ENCODE data around the gene GDF2. TPM values are rescaled to one million over a fixed set of nuclear protein-coding genes. Genes with fewer than 3 reads are reported as not detected.

Gene GDF2
- total and polyA plus RNA-seq, 10 of the 15 experiments (the other 5 are each of a cell fraction or from before 2014, with no cell fraction given), result not detected

DNA sequence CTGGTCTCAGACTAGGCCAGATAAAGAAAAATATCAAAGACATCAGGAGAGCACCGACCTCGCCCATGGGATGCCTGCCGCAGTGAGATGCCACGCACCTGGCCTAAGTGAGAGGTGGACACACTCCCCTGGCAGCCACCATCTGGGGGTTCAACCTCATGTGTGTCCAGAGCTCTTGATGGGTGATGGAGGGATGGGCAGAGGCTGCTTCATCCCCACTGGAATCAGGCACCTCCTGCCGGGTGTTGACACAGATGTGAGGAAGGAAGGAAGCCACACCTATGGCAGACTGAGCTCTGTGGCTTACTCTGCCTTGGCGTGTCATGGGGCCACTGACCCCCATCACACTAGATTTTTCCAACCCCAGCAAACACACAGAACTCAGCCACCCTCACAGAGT lies 50.5 kb downstream of the GDF2 start (continued):
- TF ChIP-seq, protein P1, sequence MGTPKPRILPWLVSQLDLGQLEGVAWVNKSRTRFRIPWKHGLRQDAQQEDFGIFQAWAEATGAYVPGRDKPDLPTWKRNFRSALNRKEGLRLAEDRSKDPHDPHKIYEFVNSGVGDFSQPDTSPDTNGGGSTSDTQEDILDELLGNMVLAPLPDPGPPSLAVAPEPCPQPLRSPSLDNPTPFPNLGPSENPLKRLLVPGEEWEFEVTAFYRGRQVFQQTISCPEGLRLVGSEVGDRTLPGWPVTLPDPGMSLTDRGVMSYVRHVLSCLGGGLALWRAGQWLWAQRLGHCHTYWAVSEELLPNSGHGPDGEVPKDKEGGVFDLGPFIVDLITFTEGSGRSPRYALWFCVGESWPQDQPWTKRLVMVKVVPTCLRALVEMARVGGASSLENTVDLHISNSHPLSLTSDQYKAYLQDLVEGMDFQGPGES (IDR thresholded peaks at IDR 0.05), result no peak
- TF ChIP-seq STAT1 (conservative IDR thresholded peaks at IDR 0.05), result no peak
- no peak for TF ChIP-seq POU2F2 (IDR thresholded peaks at IDR 0.05; ENCODE audit: borderline replicate concordance, low read depth, low read length)
- TF ChIP-seq, protein P2, sequence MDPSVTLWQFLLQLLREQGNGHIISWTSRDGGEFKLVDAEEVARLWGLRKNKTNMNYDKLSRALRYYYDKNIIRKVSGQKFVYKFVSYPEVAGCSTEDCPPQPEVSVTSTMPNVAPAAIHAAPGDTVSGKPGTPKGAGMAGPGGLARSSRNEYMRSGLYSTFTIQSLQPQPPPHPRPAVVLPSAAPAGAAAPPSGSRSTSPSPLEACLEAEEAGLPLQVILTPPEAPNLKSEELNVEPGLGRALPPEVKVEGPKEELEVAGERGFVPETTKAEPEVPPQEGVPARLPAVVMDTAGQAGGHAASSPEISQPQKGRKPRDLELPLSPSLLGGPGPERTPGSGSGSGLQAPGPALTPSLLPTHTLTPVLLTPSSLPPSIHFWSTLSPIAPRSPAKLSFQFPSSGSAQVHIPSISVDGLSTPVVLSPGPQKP (IDR thresholded peaks at IDR 0.05; ENCODE audit: low read depth, low read length), result no peak

DNA sequence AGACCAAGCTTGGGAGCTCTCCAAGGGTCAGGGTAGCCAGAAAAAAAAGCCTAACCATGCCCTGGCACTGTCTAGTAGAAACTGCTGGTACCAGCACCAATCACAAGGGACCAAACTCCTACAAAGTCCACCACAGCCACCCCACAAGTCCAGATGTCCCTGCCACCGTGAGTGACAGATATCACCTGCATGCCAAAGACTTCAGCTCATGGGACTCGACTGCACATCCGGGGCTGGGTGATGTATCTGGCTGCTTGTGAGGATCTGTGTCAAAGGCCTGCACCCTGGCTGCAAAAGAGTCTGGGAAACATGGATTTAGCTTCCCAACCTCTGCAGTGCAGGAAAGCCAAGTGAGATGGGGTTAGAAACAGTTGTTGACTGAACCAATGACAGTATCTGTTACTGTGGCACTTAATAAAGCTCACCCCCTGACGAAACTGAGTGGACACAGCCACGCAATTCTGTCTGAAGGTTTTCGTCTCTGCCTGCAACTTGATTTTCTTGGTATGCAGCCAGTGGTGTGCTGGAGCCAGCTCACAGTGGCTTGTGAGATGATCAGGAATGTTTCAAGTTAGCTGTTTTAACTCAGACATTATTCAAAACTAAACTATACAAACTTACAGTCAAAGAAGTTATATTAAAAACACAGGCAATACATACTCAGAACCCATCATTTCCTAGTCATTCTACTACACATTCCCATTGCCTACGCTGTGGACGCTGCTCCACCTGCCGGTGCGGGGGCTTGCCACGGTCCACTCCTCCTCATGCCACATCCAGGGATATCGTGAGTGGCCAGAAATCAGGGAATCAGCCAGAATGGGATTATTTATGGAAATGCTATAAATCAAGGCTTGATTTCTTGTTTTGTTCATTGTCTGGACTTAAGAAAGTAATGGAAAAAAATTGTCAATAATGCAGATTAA lies 52.6 kb downstream of the GDF2 start:
- Histone ChIP-seq H4K20me1 (ENCODE audit: control insufficient read depth, insufficient read depth) (no peaks in the 10 kb centered on the region), H2AFZ (ENCODE audit: control insufficient read depth, low read depth, low read length) (no peak overlapping the region), H3K9ac (ENCODE audit: control insufficient read depth, insufficient read depth, low read length) (no peak overlapping the region), H3K27me3 (replicated peaks in 1 of 2; ENCODE audit: control insufficient read depth in 2 of 2, insufficient read depth in 2 of 2, low read length in 1 of 2) (peaks cover 0 to 12% of the 10 kb centered on the region in 2 experiments; a peak in 2 of 4 replicates), H3K4me1 (ENCODE audit: control insufficient read depth, insufficient read depth, low read length) (no peaks in the 10 kb centered on the region), H3K4me2 (ENCODE audit: control insufficient read depth, insufficient read depth) (no peak overlapping the region), H3K4me3 (no peak overlapping the region), H3K9me3 (replicated peaks; ENCODE audit: control insufficient read depth, insufficient read depth, low read length) (no peaks in the 10 kb centered on the region), H3K27ac (ENCODE audit: control insufficient read depth, insufficient read depth) (no peak overlapping the region), H3K79me2 (ENCODE audit: control insufficient read depth, insufficient read depth, low read length) (no peaks in the 10 kb centered on the region), H3K36me3 (ENCODE audit: control insufficient read depth in 2 of 2, insufficient read depth in 2 of 2, low read length in 1 of 2) (no peaks in the 10 kb centered on the region)
- no peak for FAIRE-seq
- intact Hi-C loops (cut with micrococcal nuclease; ENCODE audit: unreplicated experiment) (no loop called here), in situ Hi-C loops (cut with MboI) (no loop called here)
- ChIA-PET CTCF (interaction anchor here (1.3 to 2.2 kb wide), 3 partner anchors 13 to 34 kb away, joined by 3 to 5 read pairs (median 4); no protein-coding TSS in a partner anchor), RAD21 (ENCODE audit: unreplicated experiment) (no interaction called here), SMC1A (ENCODE audit: uncharacterized antibody, unreplicated experiment) (interaction anchor here (2.1 kb wide), 1 partner anchor 11 kb away, joined by 5 read pairs; no protein-coding TSS in a partner anchor), POLR2A (no interaction called here)
- no peak for DNase-seq (ENCODE audit: low read depth, low spot score)
- WGBS (ENCODE audit: insufficient coverage, insufficient replicate concordance, low lambda C conversion rate, missing lambda C conversion rate), result 4% methylated on average over 12 of the region's 12 CpGs
- no TSS peak for BruUV-seq (replicated peaks)
- no peak for ATAC-seq
- TF ChIP-seq ATF7 (IDR thresholded peaks at IDR 0.05; ENCODE audit: low read depth), result no peak
- TF ChIP-seq ZNF24 (IDR thresholded peaks at IDR 0.05), result no peak
- no peak for TF ChIP-seq NR2F1 (conservative IDR thresholded peaks at IDR 0.05)
- no peak for TF ChIP-seq RAD21 (IDR thresholded peaks at IDR 0.05; ENCODE audit: insufficient read depth, low read depth, low read length)
- TF ChIP-seq, protein P3, sequence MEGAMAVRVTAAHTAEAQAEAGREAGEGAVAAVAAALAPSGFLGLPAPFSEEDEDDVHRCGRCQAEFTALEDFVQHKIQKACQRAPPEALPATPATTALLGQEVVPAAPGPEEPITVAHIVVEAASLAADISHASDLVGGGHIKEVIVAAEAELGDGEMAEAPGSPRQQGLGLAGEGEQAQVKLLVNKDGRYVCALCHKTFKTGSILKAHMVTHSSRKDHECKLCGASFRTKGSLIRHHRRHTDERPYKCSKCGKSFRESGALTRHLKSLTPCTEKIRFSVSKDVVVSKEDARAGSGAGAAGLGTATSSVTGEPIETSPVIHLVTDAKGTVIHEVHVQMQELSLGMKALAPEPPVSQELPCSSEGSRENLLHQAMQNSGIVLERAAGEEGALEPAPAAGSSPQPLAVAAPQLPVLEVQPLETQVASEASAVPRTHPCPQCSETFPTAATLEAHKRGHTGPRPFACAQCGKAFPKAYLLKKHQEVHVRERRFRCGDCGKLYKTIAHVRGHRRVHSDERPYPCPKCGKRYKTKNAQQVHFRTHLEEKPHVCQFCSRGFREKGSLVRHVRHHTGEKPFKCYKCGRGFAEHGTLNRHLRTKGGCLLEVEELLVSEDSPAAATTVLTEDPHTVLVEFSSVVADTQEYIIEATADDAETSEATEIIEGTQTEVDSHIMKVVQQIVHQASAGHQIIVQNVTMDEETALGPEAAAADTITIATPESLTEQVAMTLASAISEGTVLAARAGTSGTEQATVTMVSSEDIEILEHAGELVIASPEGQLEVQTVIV (IDR thresholded peaks at IDR 0.05; ENCODE audit: borderline replicate concordance, partially characterized antibody), result no peak
- TF ChIP-seq, protein P4, sequence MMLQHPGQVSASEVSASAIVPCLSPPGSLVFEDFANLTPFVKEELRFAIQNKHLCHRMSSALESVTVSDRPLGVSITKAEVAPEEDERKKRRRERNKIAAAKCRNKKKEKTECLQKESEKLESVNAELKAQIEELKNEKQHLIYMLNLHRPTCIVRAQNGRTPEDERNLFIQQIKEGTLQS (IDR thresholded peaks at IDR 0.05; ENCODE audit: borderline replicate concordance, extremely low read depth, low read depth, low read length), result no peak
- TF ChIP-seq EGR1 (IDR thresholded peaks at IDR 0.05; ENCODE audit: borderline replicate concordance in 1 of 2, low read depth in 2 of 2, low read length in 2 of 2), result no peak
- no peak for TF ChIP-seq RUNX3 (IDR thresholded peaks at IDR 0.05; ENCODE audit: low read length)
- TF ChIP-seq EZH2 (IDR thresholded peaks at IDR 0.05; ENCODE audit: borderline replicate concordance, control insufficient read depth, low read depth, low read length), result no peak
- TF ChIP-seq POLR2AphosphoS2 (IDR thresholded peaks at IDR 0.05; ENCODE audit: low read depth, low read length), result no peak

Data from GM12878 (cell line).